ENCODE results near the gene MAD1L1.
"Not testable (repeated sequence)": the region's sequence is repeated elsewhere in the genome, so short reads cannot be mapped to it uniquely, and the experiment has no call there.

The MAD1L1 gene

DNA sequence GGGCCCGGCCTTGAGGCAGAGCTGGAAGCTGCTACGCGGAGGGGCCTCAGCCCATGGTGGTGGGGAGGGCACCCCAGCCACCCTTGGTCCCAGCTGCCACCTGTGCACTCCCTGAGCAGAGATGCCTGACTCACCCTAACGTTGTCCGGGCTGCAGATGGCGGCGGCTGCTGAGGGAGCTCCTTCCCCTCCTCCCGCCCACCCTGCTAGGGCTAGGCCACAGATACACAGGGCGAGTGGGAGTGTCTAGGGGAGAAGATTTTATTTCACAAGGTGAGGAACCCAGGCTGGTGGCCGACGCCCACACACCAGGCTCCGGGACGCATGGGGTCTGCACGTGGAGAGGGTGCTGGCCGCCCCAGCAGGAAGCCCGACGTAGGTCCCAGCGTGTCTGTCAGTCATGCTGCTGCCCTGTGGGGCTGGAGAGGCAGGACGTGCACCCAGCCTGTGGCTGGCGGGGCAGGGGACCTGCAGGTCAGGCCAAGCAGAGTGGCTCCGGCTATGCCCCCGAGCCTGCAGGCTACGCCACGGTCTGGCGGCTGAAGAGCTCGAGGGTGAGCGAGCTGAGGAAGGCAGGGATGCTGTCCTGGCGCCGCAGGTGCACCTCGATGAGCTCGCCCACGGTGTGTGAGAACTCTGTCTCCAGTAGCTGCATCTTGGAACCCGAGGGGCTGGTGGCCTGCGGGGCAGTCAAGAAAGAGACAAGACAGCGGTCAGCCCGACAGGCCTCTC, 417.0 kb downstream of the MAD1L1 start:
- DNase-seq (ENCODE audit: low read depth) = not testable (repeated sequence)

DNA sequence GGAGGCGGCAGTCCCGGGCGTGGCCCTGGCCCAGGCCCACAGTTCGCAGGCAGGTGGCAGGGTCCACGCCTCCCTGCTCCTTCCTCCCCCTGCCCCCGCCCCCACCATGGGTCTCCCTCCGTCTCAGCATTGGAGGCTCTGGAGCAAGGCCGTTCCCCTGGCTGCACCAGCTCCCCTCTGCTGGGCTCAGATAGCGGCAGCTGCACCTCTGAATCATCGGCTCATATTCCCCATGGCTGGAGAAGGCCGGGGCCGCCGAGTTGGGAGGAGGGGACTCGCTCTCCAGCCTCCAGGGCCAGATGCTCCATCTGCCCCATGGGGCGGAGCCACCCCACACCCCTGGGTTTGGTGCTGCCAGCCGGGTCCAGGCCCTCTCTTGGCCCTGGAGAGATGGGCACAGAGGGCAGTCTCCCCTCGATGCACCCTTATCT, 417.7 kb downstream of the MAD1L1 start:
- no peak for DNase-seq (ENCODE audit: low read depth)

DNA sequence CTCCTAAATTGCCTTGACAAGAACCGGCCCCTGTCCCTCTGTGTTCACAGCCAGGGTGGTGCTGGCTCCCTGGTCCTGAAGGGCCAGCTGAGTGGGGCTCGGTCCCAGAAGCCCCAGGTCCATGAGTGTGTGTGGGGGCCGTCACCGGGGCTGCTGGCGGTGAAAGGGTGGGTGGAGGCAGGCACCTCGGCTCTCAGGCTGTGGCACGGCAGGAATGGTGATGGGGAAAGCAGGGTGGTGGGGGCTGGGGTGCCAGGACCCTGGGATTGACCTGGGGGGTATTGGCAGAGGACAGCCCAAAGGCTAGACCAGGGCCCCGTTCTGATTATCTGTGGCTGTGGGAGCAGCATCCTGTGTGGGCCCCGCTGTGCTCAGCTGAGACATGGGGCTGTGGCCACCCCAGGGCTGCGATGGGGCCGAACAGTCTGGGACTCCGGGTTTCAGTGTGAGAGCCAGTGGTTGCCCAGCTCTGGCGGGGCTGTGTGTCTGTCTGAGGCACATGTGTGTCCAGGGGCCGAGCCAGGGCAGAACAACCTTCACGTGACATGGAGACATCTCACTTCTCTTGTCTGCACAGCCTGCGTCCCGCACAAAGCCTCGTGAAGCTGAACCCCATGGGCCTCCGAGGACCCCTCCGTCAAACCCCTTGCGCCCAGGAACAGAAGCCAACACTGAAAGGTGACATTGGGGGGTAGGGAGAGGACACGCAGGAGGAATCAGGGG, 418.5 kb downstream of the MAD1L1 start:
- no peak for DNase-seq (ENCODE audit: low read depth)

DNA sequence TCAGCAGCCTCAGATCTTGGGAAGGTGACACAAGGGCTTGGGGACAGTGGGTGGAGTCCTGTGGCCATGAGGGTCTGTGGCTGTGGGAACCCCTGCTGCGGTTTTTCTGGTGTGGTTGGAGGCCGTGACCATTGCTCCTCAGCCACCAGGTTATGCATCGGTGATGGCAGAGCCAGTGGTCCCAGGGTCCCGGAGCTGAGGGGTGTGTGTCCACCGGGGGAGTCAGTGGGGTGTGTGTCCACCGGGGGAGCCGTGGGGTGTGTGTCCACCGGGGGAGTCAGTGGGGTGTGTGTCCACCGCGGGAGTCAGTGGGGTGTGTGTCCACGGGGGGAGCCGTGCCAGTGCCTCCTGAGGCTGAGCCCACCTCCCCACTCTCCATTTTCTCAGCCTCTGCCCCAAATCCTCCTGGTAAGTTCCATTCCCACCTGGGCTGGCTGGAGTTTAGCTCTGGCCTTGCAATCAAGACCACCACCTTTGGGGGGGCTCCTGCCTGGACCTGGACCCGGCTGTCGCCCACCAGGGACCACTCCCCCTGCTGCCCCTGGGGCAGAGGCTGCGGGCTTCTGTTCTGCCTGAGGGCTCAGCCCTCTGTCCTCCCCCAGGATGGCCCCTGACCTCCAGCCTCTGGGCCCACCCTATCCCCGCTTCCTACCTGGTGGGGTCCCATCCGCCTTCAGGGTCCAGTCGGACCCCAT, 419.2 kb downstream of the MAD1L1 start:
- no peak for DNase-seq (ENCODE audit: low read depth)

DNA sequence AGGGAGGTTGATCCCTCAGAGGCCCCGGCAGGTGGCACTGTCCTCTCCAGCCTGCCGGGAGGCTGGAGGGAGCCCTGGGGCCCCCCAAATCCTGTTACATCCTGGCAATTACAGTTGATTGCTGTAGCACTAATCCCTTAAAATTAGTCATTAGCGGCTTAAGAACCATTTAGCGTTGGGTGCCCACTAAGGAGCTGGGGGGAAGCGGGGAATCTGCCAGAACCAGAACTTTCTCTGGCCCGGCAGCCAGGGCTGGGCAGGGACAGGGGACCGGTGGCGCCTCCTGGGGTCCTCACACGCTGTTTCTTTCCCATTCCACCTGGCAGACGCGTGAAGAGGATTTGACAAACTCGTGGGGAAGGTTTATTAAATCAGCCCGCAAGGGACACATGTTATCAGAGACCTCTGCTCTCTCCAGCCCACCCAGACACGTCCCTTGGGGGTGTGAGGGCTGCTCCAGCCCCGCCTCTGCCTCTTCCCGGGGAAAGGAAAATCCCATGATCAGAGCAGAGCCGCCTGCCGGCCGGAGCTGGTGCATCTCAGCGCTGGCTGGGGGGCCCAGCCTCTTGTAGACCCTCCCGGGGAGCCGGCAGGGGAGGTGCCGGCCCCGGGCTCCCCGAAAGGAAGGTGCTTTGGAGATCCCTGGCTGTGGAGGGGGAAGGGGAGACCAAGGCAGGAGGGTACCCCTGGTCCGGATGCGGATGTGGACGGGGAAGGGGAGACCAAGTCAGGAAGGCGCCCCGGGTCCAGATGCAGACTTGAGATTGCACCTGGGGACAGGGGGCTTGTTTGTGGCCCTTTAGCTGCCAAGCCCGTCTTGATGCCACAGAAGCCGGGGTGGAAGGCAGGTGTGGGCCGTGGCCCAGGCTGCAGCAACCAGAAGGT, 420.0 kb downstream of the MAD1L1 start:
- no peak for DNase-seq (ENCODE audit: low read depth)

DNA sequence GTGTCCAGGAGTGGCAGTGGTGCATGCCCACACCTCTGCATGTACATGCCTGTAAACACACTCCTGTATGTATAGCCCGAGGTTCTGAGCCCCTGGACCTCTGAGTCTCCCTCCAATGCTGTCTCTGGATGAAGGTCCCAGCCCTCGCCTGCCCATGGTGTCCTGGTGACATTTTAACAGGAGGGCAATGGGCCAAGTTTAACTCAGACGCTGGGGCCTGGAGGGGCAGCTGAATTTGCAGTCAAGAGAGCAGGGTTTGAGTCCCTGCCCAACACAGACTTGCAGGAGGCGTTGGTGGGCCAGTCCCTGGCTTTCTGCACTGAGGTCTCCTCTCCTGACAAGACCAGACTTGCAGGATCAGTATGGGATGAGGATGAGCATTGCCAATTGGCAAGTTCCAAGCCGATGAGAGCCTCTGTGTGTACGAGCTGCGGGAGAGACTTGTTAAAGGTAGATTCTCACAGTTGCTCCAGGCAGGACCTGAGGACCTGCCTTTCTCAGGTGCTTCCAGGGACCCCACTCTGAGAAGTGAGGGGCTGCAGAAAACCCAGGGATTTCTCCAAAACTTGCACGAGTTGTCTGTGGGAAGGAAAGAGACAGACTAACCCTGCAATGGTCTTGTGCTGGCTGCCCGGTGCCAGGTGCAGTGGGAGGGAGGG, 420.8 kb downstream of the MAD1L1 start:
- DNase-seq (ENCODE audit: low read depth) = no peak

DNA sequence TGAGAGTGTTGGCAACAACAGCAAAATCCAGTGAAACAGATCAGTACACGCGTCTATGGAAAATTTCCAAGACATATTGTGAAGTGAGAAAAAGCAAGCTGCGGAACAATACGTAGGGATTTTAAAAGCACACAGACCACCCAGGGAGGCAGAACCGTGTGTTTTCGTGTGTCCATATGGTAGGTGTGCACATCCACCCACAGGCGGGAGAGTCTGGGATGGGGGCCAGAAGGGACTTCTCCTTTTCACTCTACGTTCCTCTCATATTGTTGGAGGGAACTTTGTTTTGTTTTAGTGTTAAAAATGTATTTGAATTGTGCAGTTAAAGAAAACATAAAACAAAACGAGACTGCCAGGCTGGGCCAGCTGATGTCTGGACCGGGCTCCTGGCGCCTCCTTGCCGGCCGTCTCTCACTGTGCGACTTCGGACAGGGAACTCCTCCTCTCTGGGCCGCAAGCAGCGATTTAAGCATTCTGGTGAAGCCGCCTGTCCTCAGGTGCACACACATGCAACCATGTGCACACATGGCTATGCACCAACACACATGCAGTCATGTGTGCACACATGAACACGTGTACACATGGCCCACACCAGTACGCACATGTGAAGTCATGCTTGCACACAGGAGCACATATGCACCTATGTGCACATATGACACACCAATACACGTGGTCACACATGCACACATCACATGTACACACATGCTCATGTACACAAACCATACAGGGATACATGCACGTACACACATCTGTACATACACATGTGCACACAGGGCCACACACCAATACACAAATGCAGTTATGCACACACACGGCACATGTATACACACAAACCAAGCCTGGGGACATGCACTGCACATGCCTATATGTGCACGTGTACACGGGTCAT, 421.5 kb downstream of the MAD1L1 start:
- no peak for DNase-seq (ENCODE audit: low read depth)

DNA sequence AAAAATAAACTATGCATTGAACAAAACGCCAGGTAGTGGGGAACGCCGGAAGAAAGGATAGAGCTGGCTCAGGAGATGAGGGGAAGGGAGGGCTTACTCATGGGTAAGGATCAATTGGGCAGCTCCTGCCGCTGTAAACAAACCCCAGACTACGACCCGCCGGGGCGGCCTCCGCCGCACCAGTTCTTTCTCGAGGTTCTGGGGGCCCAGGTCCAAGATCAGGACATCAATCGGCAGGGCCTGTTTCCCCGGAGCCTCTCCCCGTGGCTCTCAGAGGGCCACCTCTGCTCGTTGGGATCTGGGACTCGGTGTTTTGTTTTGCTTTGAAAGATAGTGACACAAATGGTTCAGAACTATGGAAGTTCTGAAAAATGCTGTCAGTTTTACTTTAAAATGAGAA, 422.2 kb downstream of the MAD1L1 start:
- no peak for DNase-seq (ENCODE audit: low read depth)

DNA sequence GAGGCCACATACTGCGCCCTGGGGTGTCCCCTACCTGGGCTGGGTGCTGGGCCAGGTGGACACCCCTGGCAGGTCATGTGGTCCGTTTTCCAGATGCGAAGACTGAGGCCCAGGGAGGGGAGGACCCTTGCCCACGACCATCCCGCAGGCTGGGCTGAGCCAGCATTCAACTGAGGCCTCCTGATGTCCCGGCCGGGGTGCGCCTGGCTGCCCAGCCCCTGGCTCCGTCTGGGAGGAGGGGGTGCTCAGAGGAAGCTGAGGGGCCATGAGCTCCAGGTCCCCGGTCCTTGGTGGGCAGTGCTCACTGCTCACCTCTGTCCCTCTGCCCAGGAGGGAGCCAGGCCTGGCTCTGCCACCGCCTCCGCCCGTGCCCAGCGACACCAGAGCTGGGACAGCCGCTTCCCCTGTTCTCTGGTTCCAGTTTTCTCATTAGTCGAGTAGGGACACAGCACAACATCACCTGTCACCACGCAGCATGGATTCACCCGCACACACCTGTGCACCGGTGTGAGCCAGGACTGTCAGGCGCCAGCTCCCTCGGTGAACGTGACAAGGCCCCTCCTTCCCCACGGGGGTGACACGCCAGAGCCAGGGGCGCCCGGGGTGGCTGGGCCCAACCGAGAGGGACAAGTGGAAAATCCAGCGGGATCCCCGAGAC, 423.0 kb downstream of the MAD1L1 start:
- DNase-seq (ENCODE audit: low read depth) = no peak

DNA sequence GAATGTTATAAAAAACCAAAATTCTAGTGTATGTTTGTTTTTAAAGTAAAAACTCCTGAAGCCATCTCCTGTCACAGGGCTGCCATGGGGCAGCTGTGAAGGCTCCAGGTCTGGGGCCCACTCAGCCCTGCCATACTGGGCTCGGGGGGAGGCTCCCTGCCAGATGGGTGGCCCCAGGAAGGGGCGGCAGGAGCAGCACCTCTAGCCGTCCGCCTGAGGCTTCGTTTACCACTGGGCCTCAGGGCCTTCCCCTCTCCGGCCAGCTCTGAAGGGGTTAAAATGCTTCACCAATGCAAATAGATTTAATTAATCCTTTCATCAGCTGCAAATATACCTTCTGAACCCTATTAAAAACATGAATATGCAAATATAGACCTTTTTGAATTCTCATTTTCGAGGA, 423.7 kb downstream of the MAD1L1 start:
- no peak for DNase-seq (ENCODE audit: low read depth)

DNA sequence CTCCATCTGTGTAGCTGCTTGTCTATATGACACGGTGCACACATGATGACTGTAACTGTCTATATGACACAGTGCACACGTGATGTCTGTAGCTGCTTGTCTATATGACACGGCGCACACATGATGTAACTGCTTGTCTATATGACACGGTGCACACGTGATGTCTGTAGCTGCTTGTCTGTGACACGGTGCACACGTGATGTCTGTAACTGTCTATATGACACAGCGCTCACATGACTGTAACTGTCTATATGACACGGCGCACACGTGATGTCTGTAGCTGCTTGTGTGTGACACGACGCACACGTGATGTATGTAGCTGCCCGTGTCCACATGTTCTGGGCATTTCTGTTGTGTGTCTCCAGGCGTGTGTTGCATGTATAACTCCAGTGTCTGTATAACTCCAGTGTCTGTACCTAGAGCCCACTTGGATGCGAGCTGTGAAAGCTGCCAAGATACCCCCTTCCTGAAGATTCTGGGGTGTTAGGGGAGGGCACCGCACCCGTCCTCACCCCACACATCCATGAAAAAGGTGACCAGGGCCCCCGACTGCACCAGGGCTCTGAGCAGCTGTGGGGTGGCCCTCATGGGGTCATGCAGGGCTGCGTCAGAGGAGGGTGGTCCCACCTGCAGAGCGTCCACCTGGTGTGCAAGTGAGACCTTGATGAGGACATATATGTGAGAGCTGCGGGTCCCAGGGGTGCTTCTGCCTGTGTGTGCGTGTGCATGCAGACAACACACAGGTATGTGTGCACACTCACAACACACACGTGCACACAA, 424.7 kb downstream of the MAD1L1 start:
- no peak for DNase-seq (ENCODE audit: low read depth)

DNA sequence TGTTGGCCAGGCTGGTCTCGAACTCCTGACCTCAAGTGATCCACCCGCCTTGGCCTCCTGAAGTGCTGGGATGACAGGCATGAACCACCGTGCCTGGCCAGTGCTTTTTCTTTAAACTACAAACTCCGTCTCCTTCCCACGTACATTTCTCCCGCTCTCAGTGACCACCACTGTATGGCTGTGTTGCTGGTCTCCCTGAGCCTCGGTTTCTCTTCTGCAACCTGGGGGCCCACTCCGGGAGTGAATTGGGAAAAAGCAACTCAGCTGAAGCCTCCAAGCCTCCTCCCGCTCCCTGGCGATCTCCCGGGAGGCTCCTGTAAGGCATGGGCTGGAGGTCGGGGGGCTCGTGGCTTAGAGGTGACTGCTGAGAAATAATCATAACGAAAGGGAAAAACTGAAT, 426.4 kb downstream of the MAD1L1 start:
- DNase-seq (ENCODE audit: low read depth) = no peak

DNA sequence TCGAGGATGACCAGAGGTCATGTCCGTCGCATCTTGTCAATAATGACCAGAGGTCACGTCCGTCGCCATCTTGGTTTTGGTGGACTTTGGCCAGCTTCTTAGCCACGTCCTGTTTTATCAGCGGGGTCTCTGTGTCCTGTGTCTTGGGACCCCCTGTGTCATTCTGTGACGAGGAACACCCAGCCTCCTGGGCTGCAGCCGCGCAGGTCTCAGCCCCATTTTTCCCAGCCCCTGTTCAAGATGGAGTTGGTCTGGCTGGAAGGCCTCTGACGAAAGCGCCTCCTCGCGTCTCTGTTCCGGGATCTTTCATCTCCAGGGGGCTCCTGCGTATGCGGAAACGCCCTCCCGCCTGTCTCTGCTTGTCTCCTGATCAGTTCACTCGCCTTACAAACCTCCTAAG, 428.4 kb downstream of the MAD1L1 start:
- no peak for DNase-seq (ENCODE audit: low read depth)

DNA sequence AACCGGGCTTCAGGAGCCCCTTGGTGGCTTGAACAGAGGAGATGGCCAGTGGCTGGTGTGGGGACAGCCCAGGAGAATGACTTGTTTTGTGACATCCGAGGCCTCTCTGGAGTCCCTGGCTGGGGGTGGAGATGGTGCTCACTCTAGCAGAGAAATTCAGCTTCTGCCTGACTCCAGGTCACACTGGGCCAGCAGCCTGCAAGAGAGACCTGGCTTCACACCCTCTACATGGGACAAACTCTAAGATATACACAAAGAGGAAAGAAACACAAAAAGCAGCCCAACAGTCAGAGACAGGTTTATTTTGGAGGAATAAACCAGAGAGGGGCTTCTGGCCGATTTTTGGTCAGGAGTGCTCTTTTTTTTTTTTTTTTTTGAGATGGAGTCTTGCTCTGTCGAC, 429.8 kb downstream of the MAD1L1 start:
- DNase-seq (ENCODE audit: low read depth) = no peak

DNA sequence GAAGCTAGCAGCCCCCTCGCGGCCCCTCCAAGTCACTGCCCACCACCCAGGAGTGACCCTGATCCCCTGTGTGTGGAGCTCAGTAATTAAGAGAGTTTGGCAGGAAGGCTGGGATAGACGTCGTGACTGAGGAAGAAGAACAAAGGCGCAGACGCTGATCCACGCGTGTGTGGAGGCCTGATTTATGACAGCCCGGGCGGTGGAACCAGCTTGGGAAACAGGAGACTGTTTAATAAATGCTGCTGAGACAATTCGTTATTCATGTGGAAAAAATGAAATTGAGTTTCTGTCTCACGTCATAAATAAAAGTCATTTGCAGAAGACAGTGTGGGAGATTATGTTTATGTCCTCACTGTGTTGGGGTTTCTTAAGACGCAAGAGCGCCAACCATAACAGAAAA, 431.8 kb downstream of the MAD1L1 start:
- no peak for DNase-seq (ENCODE audit: low read depth)

DNA sequence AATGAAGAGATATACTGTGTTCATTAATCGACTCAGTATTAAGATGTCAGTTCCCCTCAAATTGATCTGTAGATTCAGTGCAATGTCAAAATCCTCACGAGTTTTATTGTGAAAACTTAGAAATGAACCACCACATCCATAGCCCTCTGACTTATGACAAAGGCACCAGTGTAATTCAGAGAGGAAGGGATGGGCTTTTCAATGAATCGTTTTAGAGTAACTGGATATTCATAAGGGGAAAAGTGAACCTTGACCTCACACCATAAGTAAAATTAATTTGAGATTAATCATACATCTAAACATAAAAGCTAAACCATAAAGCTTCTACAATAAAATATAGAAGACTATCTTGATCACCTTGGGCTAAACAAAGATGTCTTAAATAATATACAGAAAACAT, 434.6 kb downstream of the MAD1L1 start:
- DNase-seq (ENCODE audit: low read depth) = no peak

DNA sequence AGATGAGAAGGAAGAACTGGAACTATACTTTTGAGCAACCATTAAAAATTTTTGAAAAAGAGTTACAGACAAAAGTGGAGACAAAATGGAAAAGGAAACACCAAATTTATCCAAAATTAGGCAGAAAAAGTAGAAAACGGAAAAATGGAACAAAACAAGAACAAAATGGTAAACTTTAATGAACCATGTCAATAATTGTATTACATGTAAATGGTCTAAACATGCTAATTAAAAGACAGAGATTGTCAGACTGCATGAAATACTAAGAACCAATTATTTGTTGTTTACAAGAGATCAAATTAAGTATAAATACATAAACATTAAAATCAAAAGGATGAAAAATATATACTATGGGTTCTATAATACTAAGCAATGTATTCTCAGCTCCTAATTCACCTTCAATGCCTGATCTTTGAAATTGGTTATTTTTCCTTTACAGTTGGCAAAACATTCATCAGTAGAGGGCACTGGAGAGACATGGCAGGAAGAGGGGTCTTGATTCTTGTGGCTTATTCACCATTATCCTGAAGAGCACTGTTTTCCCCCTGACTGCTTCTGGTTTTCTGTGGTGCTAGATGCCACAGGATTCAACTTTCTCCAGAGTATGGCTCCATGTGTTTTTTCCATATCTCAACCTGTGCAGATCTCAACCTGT, 437.7 kb downstream of the MAD1L1 start:
- DNase-seq (ENCODE audit: low read depth) = no peak

DNA sequence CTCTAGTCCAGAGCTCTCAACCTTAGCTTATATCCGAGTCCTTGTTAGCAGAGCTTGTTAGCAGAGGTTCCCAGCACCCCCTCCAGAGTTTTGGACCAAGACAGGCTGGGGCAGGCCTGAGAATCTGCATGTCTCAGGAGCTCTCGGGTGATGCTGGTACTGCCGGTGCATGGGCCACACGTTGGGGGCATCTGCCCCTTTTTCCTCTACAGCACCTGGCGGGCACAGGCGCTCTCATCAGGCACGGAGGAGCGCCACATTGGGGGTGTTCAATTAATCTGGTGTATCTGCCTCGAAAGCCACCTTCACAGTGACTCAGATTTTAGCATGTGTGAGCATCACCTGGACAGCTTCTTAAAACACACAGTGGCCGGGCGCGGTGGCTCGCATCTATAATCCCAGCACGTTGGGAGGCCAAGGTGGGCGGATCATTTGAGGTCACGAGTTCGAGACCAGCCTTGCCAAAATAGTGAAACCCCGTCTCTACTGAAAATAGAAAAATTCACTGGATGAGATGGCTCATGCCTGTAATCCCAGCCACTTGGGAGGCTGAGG, 445.0 kb downstream of the MAD1L1 start:
- DNase-seq (ENCODE audit: low read depth) = no peak
